A172 (cell line): ENCODE data around the gene PSMB7. TPM values are rescaled to one million over a fixed set of nuclear protein-coding genes. Genes with fewer than 3 reads are reported as not detected.

Experiments used
- DNase-seq: peaks from one replicate; pipeline ENCODE4 v3.0.0-alpha.2; 2015; ENCODE audit warnings: low spot score
- total RNA-seq: library from RNA; depleted of rRNA; stranded (reverse); fragments of >200 nt; shearing (Covaris generic); gene quantifications from 2 replicates; pipeline ENCODE4 v1.2.3, GENCODE V29; 2014

The PSMB7 gene
- total RNA-seq, 1 experiment from 2014 or later: 609 TPM

DNA sequence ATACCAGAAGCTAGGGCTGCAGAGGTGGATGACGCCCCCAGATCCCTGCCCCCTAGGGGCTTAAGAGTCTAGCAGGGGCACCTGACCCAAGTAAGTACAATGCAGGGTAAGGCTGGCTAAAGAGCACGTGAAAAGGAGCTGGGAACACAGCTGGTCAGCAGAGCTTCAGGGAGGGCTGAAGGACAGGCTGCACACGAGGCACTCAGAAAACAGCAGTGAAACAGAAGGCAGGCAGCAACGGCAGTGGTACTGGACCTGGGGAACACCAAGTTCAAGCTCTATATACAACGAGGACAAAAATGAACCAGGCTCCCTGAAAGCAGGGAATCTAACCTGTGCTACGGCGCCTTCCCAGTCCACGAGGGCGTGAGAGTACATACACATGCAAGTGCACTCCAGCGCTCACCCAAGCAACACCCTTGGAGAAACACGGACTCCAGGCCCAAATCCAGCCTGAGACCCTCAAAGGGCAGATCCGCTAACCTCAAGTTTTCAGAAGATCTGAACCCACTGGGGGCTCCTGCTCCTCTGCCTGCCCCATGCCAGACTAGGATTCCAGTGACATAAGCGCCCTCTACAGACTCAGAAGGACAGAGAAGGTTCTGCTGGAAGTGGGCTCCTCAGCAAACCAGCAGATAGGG, 57.4 kb downstream of the PSMB7 start:
- DNase-seq: no peak

DNA sequence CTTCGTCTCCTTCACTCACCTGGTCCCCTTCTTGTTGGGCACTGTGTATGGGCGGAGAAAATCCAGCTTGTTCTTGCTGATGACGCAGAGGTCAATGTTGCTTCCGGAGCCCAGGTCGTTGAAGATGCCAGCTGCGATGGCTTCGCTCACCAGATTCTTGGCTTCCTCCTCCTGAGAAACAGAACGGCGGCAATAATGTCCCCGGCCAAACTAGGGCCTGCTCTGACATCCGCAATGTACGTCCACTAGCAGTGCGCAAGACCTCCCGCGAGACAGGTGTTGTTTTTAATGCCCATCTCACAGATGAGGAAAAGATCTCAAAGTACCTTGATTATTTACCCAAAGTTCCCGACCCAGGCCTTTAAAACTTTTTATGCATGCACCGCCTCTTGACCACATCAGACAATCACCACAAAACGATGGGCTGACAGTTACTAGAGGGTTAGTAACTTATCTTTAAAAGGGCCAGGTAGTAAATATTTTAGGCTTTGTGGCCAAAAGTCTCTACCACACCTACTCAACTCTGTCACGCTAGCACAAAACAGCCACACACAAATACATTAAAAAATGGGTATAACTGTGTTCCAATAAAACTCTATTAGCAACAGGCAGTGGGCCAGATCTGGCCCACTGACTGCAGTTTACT, 58.4 kb downstream of the PSMB7 start:
- DNase-seq: no peak

DNA sequence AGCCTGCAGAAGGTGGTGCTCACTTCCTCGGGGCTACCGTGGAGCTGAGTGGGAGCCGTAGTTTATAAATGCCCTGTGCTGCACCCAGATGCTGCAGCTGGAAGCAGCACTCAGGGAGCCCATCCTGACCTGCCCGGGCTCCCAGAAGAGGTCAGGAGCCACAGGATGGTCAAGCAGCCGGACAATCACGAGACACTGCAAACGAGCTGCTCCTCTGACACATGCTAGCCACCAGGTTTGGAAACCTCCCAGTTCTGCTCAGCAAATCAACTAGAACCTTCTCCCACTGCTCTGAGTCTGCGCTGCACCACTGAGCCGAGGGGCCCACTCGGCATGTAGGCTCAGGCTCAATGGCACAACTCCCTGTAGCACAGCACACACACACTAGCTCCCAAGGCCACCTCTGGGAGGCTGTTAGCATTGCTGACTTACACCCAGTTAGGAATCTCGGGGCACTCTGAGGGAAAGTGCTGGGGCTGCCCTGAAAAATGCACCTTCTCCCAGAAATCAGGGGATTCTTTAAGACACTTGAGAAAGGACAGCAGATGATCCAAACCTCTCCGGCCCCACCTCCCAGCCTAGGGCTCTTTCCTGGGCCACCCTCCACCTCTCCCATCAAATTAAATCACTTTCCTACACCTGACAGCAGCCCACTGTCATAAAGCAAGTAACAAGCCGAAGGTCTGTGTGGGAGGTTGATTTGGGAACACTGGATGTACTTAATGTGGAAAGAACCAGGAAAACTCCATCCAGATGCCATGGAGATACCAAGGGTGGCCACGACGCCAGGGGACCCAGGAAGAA, 59.1 kb downstream of the PSMB7 start:
- DNase-seq: no peak

DNA sequence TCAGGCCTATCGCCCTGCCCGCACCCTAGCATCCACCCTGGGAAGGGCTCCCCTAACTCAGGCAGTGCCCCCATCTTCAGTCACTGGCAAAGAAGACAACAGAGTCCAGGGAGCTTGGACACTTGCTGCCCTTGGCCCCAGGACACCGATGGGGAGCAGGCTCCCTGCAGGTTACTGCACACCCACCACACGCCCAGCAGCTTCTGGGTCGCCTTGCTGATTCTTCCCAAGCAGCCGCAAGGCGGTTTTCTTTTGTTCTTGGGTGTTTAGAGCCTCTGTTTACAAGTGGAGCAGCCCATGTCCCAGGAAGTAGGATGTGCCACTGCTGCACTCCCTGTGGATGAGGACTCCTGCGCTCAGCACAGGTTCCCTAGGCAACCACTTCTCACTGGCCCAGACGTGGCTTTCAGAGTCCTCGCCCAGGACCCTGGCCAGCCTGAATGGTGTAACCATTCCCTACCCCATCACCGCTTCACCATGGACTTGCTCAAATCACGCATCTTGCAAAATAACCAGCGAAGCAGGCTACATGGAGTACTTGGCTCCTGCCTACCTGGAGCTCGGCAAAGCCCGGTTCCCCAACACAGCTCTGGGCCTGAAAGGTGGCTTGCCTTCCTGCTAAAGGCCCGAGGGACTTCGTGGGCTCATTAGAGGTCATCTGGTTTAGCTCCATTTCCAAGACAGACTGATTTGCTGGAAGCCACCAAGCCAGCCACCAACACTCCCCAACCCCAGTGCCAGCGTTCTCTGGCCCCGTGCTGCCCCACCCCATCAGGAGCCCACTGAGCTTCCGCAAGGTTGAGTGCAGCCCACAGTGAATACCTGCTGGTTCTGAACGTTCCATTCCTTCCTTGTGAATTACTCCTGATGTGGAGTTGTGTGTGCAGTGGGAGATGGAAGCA, 60.0 kb downstream of the PSMB7 start:
- DNase-seq: no peak

DNA sequence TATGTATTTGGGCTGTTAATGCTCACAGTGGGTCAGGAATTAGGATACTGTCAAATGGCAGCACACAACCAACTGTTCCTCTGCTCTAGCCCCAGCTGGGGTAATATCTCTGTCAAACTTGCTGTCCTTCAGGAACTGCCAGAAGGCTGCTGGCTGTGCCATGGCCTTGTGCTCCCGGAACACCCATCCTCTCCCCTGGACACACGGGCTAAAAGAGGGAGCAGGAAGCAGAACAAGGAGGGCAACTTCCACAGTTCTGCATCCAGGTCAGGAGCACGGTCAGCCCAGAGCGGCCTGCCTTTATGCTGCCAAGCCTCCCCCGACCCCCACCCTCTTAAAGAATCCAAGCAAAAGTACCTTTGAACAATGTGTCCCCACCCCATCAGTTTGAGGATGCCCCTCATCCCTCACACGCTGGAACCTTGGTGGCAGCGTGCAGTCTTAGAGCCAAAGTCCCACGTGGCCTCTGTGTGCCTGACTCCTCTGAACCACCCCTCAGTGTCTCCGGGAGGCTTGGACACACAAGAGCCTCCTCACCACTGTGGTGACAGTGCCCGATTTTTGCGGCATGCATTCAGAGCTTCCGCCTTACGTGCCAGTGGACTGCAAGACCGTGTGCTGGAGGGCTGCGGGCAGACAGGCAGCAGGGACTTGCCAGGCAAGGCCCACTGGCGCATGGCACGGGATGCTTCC, 60.8 kb downstream of the PSMB7 start:
- no peak for DNase-seq

DNA sequence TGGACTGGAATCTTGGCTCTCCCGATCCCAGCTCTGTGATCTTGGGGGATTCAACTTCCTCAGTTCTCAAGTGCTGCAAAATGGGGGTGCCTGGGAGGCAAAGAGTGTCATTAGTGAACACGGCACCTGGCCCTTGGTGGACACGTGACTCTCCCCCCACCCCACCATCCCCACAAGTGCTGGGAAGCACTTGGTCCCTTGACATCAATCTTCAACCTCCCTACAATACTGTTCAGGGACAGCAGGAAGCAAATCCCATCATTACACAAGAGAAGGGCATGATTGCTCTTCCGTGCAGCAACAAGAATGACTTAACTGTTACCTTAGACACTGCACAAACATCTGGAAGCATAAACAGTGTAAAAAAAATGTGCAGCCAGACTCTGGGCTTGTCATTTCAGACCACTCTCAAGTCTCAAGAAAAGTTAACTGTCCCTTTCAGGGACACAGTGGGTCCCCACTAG, 61.4 kb downstream of the PSMB7 start:
- no peak for DNase-seq

DNA sequence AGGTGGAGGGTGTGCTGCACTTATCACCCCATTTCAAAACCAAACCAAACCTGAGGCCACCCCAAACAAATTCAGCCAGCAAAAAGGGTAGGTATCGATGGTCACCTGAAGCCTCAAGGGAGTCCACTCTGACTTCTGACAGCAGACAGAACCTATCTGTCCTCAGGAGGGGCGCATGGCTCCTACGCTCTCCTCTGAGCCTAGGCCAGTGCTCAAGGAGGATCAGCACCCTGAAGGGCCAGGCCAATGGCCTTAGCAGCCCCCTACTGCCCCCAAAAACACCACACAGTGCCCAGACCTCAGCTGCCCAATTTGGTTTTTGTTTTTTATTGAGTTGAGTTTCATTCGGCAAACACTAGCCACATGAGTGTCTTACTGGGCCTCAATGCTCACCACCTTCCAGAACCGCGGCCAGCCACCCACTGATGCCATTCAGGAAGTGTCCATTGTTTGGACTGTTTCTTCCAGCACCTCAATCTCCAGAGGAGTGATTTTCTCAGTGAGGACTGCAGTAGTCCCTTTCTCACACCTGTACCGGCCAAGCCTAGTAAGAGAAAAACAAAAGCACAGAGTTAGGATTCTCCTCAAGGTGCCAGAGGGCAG, 62.0 kb downstream of the PSMB7 start:
- no peak for DNase-seq

DNA sequence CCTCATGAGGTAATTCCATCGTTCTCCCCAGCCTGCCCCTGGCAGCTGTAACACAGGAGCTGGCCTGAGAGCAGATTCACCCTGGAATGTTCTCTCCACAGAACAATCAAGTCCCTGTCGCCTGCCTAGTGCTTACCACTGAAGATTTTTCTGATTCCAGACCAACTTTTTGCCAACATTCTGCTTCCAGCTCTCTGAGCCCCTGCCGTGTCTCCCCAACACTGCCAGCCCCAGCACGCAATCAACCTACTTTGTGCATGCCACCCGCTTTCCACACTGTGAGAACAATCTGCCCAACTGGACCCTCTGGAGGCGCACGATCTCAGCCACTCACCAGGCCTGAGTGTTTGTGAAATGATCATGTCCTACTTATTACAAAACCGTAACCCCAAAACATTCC, 62.6 kb downstream of the PSMB7 start:
- no peak for DNase-seq

DNA sequence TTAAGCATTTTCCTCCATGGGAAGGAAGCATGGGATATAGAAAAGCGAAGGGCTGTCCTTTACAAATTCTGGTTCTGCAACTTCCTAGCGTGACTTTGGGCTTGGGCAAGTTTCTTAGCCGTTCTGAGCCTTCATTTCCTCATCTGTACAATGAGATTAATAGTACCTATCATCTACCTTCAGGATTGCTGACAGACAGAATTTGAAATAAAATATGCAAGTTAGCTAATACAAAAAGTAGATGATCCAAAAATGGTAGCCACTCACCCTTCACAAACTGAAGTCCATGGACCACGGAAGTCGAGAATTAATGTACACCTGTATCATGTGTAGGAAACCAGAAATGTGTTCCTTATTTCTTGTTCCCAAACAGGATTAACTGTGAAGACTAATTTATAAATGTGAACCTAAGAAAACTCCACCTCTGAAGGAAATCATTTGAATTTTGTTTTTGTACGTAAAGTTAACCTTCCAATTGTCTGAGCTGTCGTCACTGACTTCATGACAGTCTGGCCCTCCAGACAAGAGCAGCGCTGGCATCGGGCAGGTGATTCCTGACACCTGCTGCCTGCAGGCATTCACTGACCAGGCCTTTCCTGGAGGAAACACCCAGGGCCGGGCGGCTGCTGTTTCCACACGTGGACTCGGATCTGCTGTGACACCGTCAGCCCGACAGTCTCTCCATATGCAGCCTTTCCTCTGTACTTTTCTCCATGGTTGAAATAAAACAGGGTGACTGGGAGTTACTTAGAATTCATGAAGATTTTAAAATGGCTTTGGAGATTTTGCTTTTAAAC, 63.4 kb downstream of the PSMB7 start:
- DNase-seq: no peak

DNA sequence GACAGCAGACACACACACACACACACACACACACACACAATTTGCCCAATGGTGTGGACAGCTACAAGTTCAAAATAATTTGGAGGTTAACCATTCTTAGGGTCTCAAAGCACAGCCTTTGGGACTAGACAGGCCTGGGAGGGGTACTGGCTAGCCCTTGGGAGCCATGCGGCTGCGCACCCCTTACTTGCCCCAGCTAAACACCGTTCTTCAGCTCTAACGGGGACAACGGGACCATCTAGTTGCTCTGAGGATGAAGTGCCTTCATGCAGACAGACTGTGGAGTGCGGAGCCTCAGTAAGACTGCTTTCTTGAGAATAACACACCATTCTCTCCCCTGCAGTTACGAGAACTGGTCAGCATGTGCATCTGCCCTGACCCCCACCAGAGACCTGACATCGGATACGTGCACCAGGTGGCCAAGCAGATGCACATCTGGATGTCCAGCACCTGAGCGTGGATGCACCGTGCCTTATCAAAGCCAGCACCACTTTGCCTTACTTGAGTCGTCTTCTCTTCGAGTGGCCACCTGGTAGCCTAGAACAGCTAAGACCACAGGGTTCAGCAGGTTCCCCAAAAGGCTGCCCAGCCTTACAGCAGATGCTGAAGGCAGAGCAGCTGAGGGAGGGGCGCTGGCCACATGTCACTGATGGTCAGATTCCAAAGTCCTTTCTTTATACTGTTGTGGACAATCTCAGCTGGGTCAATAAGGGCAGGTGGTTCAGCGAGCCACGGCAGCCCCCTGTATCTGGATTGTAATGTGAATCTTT, 64.6 kb downstream of the PSMB7 start:
- DNase-seq: no peak

DNA sequence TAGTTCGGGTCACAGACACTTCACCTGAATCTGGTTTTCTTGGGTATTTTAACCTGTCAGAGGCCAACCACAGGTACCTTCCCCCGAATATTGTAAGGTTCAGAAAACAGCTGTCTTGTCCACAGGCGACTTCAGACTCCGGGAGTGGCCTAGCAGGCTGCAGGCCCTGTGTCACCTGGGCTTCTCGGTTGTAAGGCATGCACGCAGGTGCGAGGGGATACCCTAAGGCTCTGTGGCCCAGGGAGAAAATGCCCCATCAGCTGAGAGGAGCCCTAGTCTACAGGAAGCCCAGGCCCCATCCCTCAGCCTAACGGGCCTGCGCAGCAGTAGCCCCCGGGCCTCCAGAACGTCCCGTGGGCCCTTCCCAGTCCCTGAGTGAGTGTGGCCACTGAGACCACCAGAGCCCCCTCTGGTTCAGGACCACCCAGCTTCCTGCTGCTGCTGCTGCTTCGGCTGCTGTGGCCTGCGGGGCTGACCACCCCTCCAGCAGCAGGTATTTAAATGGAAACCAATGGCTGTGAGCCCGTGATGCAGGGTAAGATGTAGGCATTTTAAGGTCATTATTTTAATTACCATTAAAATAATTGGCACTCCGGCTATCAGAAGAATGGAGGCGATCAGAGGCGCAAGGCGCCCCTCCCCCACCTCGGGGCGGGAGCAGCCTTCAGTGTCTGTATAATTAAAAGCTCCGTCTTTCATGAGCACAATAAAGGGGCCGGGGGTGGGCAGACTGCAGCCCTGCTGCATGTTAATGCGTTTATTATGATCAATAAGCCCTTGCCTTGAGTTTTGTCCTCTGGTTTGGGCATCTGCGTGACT, 65.4 kb downstream of the PSMB7 start:
- no peak for DNase-seq

DNA sequence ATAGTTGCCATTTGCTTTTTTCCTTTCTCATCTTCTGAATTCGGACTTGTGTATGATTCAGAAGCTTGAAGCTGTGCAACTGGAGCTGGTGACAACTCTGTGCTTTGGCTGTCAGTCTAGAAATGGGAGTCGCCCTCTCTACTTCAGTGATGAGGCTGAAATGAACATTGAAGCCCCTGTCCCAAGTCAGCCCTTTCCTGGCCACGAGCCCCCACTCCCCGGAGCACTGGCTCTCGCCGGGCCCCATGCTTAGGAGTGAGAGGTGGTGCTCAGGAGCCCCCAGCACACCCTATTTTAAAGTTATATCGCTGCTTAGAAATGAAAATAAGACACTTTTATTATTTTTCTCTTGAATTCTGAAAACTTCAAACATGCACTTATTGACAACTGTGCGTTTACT, 66.0 kb downstream of the PSMB7 start:
- DNase-seq: no peak

DNA sequence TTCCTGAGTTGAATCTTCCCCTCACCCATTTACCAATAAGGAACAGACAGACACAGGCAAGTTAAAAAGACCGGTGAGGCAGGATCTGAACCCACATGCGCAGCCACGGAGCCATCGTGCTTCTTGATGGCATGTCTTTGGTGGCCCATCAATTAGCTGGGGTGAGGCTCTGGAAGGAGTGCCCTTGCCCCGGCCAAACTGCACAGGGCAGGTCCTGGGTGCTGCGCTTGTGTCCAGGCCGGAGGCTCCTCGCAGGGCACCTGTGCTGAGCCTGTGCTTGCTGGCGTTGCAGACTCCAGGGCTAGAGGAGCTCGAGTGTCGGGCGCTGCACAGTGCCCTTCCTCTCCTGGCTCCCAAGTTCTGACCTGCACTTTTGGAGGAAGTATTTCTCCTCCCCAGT, 66.4 kb downstream of the PSMB7 start:
- DNase-seq: no peak

DNA sequence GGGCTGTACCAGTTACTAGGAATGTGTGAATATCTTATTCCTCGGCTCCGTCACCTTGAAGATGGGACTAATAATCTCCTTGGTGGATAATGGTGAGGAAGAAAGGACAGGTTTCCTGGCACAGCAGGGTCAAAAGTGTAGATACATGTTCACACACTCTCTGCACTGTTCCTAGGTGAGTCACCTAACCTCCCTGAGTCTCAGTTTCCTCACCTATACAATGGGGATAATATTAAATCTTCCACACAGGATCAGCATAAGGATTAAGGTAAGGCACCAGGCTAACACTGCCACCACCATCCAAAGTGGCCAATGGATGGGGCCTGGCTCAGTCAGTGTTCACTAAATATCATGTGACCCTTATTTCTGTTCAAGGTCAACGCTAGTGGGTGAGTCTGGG, 66.9 kb downstream of the PSMB7 start:
- no peak for DNase-seq

DNA sequence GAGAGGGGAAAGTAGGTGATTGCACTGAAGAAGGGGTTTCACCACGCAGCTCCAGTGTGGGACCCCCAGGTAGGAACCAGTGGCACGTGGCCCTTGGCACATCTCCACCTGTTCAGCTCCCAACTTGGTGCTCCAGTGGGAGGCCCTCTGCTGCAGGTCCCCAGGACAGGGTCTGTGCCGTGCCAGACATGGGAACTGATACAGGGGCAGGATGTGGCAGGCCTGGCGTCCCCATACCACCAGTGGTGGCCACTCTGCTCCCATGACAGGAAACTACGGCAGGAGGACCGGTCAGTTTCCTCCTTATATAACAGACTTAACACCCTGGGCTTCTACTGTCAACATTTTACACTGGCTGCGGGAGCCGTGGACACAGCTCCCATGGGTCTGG, 67.3 kb downstream of the PSMB7 start:
- DNase-seq: no peak

DNA sequence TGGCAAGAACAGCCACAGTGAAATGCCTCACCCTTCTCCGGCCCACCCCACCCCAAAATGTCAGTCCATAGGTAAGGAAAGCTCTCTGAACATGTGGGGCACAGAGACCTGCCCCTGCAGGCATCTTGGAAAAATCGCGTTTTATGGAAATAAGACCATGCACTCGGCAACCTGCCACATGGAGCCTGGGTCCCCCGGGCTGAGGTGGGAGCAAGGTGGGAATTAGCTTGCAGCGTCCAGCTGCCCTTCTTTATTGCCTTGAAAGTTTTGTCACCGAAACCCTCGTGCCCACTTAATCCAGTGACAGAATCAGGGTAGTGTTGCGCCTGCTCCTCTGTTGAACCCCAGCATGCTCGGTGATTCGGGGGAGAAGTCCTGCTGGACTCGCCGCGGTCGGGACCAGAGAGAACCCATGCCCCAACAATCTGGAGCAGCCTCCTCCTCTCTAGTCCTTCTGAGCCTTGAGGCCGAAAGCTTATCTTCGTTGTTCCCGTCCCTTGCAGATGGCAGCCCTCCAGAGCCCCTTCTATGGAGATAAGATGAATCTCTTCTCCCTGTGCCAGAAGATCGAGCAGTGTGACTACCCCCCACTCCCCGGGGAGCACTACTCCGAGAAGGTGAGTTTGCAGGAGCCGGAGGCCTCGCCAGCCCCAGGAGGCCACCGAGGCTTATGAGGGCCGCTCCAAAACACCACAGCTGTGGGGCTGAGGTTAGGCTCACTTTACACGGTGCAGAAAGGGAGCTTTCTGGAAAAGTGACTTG, 67.9 kb downstream of the PSMB7 start:
- no peak for DNase-seq

DNA sequence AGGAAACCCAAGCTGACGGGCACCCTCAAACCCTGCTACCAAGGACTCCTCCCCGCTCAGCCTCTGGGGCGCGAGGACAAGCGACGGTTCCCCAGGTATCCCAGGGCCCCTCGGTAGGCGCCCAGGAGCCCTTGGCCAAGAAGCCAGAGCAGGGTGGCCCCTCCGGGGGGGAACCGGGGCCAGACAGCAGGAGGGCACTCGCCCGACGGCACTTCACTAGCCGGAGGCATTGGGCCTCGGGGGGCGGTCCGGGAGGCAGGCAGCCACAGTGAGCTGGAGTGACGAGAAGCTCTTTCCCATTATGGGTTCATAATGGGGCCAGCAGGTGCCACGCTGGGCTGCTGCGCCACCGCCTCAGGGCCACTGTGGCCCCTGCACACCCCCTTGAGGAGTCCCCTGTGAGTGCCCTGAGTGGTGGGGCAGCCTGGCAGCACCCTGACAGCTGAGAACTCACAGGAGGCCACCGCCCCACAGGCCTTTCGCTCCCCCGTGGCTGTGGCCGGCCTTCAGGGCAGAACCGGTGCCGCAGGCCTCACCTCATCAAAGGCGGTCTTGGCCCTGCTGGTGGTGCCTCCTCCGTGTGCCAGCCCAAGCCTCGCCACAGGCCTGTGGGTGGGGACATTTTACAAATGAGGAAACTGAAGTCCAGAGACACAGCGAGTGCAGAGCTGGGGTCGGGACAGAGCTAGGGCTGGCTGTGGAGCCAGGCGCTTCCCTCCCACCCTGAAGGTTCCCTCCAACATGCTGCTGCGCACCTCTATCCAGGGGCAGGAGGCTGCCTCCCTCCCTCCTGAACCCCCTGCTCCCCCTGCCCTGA, 68.7 kb downstream of the PSMB7 start:
- no peak for DNase-seq
